Activated T-helper 1 cell treated with Interleukin-2 at 50 U/mL for 16 hours (primary cell): ENCODE measurements around the gene TARBP2.
"Not testable (repeated sequence)": the region's sequence is repeated elsewhere in the genome, so short reads cannot be mapped to it uniquely, and the experiment has no call there.

ENCODE experiments used
- DNase-seq: peaks from one replicate; pipeline ENCODE4 v3.0.0-alpha.2; 2020; ENCODE audit warnings: low read depth

The TARBP2 gene

DNA sequence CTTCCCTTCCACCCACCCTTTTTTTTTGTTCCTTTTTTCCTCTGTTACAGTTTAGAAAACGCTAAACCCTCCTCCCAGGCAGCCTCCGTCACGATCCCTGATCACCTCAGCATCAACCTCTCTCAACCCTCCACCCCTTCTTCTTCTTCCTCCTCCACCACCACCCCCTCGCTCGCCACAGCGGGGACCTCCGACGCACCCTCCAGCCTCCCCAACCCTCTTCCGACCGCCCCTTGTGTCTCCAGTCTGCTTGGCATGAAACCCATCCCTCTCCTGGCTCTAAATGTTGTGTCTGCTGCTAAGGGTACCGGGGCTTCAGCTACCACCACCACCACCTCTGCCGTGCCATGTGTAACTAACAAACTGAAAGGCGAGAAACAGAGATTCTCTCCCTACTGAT, 26.3 kb upstream of the TARBP2 start:
- DNase-seq: no peak

DNA sequence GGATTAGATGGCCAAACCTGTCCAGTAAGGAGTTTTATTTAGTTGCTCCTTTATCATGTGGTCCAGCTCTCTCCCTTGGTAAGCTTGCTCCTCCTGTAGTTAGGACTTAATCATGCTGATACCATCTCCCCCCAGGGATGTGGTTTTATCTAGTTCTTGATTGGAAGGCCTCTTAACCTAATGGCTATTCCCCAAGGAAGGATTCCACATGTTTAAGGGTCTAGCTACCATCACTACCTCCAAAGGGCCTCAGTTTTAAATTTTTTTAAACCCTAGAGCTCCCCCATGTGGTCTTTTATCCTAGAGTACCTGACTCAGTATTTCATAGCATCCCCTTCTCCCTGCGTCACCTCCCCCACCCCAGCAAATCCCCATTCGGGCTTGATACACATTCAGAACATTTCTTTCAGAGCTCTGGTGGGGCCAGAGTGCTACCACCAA, 24.3 kb upstream of the TARBP2 start:
- DNase-seq: no peak

DNA sequence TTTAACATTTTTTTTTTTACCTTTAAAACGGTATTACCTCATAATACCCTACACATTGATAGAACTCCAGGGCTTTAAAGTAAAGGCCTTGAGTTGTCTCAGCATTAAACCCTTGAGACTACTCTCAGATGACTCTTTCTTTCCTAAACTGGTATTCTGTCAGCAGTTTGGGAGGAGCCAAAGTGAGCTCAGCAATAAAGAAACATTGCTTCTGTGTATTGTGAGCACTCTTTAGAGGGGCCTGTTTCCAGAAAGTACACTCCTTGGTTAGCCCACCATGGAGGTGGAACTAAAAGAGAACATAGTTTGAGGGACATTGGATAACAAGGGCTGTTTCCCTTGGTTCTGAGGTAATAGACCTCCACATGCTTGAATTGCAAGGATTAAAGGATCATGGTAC, 22.2 kb upstream of the TARBP2 start:
- DNase-seq: no peak

DNA sequence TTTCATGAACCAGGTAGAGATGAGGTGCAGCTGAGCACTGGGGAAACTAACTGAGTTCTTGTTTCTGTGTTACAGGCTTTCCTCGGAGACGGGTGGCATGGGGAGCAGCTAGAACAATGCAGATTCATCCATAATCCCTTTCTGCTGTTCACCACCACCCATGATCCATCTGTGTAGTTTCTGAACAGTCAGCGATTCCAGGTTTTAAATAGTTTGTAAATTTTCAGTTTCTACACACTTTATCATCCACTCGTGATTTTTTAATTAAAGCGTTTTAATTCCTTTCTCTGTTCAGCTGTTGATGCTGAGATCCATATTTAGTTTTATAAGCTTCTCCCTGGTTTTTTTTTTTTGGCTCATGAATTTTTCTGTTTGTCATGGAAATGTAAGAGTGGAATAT, 21.8 kb upstream of the TARBP2 start:
- no peak for DNase-seq

DNA sequence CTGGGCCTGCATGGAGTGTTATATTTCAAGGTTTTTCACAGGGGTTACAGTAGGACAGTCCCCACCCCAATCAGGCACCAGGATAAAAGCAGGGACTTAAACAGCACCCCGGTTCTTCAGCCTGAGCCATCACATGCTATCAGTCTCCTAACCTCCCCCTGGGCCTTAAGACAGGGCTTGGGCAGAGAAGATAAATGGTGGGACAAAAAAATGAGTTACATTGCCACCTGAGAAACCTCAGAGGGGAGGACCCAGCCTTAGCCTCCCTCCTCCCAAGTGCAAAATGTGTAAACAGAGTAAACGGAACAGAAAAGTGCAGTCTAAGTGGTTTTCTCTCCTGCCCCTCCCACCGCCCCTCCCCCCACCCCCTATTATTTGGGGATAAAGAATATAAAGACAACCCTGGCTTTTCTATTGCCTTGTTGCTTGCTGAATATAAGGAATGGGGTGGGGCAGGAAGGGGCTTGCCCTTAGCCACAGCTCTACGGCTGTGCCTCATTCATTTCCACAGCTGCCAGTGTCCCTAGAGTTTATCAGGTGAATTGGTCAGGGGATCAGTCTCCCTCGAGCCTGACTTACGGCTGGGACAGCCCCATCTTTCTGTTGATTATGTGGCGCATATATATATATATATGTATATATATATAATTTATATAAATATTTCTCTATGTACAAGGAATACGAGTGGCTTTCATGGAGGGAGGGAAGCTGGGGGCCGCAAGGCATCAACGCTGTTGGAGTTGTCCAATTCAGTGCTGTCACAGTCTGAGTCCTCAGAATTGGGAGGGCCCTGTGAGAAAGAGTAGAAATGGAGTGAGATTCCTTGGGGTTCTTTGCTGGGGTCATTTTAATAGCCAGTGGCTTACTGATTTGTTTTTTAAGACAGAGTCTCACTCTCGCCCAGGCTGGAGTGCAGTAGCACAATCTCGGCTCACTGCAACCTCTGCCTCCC, 20.3 kb upstream of the TARBP2 start:
- no peak for DNase-seq

DNA sequence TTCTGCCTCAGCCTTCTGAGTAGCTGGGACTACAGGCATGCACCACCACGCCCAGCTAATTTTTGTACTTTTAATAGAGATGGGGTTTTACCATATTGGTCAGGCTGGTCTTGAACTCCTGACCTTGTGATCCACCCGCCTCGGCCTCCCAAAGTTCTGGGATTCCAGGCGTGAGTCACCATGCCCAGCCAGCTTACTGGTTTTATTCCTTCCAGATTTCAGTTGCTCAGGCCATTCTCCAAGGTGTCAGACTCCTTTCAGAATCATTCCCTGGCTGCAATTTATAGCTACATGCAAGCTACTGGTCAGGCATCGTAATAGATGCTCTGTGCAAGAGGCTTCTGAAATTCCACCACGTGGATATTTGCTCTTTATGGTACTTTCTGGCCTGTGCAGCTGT, 19.6 kb upstream of the TARBP2 start:
- not testable (repeated sequence) for DNase-seq

DNA sequence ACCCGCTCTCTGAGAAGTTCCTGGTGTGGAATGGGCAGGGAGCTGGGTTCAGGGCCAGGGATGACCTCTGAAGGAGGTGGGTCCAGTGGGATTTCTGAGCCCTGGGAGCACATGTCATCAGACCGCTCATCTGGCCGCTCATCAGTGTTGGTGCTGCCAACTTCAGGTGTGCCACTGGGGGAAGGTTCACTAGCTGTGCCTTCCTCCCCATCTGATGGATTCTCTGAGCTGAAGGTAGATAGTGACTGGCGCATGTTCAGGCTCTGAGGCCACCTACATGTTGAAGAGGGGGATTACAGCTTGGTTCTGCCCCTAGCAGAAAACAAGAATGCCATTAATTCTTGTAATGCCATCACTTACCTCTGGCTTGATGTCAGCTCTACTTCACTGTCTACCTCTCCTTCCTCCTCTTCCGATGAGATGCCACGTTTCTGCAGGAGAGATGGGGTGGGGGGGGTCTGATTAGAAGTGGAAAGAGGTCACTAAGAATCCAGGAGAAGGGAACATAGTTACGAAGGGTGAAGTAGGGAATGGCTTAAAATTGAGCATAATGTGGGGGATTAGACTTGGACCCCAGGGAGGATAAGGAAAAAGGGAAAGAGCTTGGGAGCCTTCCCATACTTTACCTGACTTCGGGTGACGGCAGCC, 19.0 kb upstream of the TARBP2 start:
- DNase-seq: no peak

DNA sequence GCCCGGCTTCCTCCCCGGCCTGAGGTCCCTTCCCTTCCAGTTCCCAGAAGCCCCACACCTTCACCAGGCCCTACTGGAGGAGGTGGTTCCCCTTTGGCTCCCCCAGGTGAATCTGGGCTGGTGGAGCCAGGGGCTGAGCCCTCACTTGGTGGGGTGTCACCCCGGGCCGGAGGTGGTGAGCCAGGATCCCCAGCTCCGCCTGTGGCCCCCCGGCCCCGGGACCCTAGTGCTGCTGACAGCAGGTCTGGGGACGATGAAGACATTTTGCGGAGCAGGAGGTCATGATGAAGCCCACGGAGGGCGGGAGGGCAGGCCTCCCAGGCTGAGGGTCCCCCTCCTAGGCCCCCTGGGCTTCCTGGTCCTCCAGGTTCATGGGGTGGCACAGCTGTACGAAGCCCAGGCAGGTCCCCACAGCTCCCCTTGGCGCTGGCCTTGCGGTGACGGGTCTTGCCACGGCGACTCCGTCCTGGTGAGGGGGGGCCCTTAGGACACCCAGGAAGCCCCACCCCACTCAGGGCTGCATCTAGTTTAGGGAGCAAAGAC, 18.4 kb upstream of the TARBP2 start:
- DNase-seq: no peak

DNA sequence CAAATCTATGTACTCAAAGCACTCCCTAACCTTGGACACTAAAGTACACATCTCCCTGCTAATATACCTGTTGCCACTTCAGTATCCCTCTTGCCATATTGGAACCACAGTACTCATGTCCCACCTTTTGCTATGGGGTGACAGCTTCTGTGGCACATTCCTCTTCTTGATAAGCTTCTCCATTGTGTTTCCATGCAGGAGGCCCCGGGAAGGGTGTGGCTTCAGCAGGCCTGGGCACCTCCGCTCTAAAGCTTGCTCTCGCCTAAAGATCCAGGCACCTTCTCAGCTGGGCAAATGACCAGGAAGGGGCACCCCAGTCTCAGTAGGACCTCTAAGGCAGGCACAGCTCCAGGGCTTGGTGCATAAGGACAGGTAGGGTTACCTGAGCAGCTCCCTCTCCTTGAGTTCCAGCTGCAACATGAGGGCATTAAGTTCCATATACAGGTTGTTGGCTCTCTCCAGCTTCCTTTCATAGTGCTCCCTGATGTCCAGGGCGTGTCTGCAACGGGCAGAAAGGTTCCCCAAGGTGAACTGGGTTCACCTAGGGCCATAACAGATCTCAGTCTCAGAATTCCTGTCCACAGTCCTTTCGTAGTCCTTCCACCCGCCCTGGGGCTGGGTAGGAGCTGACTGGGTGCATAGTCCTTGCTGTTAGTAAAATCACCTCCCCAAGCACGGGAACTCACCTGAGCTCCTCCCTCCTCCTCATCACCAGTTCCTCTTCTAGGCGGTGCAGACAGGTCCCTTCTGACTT, 17.7 kb upstream of the TARBP2 start:
- DNase-seq: no peak

DNA sequence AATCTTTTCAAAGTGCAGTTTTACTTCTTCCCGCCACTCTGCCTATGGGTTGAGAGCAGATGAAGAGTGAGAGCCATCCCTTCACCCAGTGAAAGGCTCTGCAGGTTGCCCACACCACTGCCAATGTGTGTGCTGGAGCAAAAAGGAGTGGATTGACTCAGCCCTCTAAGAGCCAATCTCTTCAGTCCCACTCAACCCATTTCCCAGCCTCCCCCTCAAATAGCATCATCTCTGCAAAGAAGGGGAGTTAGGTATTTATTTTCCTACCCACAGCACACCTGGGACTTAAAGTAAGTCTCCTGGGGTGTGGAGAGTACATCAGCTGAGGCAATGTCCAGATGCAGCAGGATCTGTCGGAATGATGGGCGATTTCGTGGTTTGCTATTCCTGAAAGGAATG, 17.1 kb upstream of the TARBP2 start:
- no peak for DNase-seq

DNA sequence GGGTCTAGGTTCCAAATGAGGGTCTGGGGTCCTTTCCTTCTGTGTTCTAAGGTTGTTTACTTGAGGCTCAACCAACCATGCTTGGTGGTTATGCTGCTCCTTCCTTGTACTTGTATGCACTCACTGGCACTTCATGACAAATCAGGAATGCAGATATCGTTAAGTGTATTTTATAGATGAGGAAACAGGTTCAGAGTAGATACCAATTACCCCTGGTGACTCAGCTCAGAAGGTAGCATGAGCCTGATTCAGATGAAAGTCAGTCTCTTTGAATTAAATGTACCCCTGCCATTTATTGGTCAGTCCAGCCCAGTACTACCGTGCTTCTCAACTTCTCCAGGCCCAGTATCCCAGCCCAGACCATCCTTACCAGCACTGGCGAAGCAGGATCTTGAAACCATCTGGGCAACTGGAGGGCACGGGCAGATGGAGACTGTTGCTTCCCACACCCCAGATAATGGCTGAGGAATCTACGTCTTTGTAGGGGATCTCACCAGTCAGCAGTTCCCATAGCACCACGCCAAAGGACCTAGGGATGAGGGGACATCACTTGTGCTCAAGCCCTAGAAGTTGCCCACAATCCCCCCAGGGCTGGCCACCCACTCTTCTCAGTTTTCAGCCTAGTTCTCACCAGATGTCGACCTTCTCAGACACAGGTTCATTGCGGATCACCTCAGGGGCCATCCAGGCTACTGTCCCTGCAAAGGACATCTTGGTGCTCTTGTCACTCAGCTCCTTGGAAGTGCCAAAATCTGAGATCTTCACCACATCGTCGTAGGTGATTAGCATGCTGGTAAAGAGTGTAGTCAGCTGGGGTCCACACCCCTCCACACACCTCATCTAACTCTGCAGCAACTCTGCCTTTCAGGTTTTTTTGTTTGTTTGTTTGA, 16.2 kb upstream of the TARBP2 start:
- no peak for DNase-seq

DNA sequence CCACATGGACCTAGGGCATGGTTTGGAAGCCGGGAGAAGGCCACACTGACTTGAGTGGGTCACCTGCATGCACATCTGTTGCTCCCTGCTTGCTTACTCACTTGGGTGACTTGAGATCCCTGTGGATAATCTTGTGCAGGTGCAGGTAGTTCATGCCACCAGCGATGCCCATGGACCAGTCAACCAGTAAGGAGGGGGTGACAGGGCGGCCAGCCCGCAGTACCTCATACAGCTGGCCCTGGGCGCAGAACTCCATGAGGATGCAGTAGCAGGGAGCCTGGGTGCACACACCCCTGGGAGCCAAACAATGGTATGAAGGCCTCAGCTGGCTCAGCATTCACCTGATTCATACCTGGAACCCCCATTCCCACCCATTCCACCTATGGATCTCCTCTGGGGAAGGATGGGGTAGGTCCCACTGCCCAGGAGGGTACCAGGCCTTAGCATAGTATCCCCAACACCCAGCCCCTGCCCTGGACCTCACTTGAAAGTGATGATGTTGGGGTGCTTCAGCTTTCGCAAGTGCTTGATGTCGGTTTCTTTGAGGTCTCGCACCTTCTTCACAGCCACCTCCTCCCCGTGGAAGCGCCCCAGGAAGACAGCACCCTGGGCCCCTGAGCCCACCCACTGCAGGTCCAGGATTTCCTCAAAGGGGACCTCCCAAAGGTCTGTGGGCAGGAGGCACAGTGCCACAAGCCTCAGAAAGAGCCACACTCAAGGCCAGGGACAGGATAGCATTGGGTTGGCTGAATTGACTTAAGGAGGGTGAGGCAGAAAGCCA, 14.9 kb upstream of the TARBP2 start:
- no peak for DNase-seq

DNA sequence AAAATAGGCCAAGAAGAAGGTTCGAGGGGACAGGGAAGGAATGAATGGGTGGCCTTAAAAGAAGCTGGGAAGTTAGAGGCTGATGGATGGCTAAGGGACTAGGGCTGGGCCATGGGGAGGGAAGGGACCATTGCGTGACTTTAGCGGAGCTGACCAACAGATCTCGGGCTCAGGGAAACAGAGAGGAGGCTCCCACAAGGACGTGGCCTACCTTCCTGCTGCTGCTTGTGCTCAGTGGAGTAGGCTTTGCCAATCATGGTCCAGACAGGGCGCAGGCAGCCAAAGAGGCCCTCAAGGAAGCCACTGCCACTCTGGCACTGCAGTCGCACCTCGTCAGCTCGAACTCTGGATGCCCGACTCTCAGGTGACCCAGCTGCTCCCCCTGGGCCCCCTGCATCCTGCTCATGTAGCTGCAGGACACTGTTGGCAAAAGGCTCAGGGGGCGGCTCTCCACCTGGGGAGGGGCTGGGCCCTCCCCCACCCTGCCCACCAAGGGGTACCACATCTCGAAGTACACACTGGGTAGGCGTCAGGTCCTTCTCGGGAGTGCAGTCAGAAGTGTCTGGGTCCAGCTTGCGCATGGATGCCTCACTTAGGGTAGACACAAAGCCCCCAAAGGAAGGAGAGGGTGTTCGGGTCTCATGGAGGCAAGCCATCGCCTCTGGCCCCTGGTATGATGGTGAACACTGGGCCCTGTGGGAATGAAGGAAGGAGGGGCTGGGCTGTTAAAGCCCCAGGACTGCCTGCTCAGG, 14.2 kb upstream of the TARBP2 start:
- DNase-seq: no peak

DNA sequence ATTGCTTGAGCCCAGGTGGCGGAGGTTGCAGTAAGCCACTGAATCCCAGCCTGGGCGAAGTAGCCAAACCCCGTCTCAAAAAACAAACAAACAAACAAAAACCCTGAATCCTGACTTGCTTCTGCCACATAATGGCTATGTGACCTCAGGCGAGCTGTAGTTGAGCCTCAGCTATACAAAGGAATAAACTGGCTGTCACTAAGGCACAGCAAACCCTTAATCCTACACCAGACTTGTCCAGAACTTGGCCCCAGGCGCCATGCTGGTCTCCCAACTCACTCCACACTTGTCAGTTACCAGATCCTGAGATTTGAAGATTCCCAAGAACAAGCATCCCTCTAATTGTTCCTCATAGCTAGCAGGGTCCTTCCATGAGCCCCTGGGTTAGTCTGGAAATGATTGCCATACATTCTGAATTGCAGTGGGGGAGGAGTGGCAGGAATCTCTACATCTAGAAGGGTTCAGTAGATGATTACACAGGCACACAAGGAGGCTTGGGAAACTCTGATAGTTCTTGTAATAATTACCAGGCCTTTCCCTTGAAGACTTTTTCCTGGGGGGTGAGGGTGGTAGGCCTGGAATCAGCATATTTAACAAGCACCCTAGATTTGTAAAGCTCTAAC, 11.7 kb upstream of the TARBP2 start:
- no peak for DNase-seq

DNA sequence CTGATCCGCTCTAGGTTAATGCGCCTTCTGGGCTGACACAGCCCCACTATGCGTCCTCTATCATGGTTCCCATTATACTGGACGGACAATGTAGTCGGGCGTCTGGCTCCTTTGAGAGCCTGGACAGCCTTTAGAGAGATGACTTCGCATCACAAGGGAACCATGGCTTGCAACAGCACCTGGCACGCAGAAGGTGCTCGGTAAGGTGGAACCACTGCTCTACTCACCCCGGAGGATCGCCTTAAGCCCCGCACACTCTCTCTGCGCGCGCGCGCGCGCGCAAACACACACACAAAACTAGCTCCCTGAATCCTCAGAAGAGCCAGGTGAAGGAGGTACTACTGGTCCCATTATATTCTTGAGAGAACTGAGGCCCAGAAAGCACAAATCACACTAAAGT, 8.9 kb upstream of the TARBP2 start:
- no peak for DNase-seq

DNA sequence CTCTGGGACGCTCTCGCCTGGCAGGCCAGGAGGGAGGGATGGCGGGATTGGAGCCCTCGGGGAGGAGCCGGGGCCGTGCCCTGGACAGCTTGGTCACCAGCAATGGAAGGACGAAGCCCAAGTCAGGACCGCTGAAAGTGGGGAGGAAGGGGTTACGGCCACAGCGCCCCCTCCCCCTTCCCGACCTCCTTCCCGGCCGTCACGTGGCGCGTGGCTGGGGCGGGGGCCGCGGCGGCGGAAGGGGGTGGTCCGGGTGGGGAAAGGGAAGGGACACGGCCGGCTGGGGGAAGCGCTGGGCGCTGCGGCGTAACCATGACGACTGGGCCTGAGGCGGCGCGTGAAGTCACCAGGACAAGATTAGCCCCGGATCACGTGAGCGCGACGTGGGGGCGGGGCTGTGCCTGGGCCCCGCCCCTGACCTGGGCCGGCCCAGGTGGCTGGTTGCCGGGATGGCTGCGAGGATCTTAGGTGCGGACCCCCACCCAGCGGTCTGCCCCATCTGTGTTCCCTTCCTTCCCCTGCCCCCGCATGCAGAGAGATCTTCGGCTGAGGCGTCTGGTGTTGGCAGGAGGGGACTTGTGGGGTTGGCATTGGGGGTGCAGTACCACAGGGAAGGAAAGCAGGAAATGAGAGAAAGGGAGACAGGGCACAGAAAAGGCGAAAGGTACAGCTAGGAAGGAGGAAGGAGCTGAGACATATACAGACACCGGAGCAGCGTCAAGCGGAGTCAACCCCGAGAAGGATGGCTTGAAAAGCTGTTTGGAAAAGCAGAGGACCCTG, 8.1 kb upstream of the TARBP2 start:
- peak; percentile 76 for DNase-seq

DNA sequence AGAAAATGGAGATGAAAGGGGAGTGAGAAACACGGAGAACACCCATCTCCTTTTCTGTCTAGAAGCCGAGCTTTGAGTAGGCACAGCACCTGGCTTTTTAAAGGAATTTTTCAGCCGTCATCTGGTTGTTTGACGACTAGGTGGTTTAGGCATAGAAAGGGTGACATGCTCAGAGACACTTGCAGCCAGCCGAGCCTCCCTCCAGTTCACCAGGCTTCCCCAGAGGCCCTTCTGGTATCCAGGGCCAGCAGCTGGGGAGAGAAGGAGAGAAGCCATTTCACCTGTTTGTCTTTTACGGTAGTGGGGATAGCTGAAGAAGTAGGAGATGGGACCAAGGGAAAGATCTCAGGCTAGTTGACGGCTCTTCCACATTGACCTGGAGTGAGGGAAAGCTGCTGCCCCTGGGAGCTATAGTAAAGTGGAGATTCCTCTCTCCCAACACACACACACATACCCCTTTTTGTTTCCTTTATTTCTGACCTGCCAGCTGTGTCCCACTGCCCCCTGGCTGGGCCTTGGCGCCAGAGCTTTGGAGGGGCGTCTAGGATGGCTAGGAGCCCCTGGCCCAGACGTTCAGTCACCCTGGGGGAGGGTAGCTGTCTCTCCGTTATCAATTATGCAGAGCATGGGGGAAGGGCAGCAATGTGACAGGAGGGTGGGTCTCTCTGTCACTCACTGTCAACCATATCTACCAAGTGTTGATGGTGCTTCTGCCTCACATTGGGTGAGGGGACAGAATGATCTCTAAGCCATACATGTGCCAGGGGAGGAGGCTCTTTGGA, 7.3 kb upstream of the TARBP2 start:
- DNase-seq: no peak
